Measurements from ENCODE around the gene RIBC1. TPM values are rescaled to one million over a fixed set of nuclear protein-coding genes. Genes with fewer than 3 reads are reported as not detected.
"Not testable (repeated sequence)": the region's sequence is repeated elsewhere in the genome, so short reads cannot be mapped to it uniquely, and the experiment has no call there.

RIBC1 gene
- 1.2 TPM for total RNA-seq

DNA sequence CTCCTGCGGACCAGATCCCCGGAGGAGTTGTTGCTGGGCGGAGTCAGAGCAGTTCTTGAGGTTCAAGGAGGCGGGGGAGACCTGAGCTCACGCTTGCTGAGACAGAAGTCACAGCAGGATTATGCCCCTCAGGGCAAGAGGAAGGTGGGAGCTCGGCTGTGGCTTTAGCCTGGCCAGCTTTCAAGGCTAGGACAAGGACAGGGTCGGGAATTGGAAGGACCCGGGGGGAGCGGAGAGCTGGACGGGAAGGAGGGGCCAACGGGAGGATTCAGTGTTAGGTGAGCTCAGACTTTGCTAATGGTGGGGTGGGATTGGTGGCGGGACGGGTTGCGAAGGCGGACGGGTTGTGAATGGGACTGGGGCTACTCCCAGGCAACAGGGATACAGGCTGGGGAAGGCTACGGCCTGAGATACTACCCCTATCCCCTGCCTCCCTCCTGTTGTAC is at the start of gene RIBC1:
Gene RIBC1, plus strand, starts transcription at position 13 of the 446 bp plus-strand sequence. CDS start 3,404 bp downstream, outside the sequence.
- DNase-seq (ENCODE audit: low spot score): no peak

DNA sequence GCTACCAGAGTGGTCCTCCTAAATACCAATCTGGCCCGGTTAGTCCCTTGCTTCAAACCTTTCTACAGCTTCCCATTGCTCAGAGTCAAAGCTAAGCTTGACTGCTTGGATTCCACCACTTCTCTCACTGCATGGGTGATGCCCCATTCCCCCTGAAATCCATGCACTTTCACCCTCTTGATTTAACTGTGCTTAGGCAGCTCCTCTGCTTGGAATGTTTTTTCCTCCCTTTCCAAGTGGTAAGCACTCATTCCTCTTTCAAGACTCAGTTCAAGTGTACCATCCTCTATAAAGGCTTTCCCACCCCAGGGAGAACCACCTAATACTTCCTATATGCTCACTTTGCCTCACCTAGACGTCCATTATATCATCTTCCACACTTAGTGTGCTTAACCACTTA is 49.4 kb upstream of the RIBC1 start:
- DNase-seq (ENCODE audit: low spot score): no peak

DNA sequence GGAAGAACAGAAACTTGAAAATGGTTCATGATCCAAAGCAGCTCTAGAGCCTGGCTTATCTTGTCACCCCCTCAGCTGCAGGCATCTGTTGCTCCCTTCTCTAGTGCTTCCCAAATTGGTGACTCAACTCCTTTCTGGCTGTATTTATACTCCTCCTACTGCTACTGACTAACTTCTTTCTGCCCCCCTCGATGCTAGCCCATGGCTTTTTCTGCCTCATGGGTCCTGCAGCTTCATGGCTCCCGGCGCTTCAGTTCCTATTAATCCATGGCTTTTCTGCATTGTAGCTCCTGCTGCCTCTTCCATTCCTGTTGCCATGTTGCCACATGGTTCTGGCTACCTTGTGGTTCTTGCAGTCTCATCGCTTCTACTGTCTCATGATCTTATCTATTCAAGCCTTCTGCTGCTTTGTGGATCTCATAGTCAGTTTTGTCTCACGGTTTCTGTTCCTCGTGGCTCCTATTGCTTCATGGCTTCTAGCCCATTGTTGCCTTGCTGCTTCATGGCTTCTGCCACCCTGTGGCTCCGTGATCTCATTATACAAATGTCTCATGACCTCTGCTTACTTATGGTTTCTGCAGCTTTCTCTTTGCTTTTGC is 48.4 kb upstream of the RIBC1 start:
- DNase-seq (ENCODE audit: low spot score): no peak

DNA sequence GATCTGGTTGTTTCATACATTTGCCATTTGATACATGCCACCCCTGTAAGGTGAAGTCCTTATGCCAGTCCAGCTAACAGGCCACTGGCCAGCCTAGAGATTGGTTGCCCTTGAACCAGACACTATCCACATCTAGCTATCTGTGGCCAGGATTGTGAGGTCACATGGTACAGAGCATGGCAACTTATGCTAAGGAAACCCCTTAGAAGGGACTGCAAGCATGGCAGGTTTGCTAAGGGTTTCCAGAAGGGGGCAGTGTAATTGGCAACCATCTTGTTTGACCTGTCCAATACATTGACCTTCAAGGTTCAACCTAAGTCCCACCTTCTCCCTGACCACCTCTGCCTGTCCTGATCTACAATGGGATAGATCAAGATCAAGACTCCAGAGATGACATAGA is 47.8 kb upstream of the RIBC1 start:
- DNase-seq (ENCODE audit: low spot score): no peak

DNA sequence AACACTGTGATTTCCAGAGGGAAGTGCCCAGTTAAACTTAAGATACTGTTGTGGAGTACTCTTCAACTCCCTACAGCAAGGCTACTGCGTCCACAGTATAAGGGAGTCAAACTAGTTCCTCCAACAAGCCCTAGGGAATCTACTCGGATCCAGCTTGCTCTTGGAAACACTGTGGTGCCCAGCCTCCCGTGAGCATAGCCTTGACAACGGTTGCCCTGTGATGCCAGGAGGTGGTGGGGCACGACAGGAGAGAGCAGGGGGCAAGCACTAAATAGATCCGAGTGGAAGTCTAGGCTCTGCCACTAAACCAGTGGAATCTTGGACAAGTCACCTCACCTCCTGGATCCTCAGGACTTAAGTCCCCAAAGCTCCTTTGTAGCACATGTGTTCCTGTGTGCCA is 45.8 kb upstream of the RIBC1 start:
- no peak for DNase-seq (ENCODE audit: low spot score)

DNA sequence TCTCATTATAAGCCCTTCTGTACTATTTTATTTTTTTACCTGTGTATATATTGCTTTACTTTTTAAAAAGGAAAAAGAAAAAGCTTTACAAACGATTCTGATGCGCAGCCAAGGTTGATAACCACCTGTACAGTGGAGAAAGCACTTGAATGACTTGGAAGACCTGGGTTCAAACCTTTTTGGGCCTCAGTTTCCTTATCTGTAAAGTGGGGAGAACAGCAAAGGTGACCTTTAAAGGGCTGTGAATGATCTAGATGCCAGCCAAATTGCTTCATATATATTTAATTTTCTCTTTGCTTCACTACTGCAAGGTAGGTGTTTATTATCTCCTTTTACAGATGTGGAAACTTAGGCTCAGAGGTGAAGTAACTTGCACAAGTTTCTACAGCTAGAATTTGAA is 45.2 kb upstream of the RIBC1 start:
- no peak for DNase-seq (ENCODE audit: low spot score)

DNA sequence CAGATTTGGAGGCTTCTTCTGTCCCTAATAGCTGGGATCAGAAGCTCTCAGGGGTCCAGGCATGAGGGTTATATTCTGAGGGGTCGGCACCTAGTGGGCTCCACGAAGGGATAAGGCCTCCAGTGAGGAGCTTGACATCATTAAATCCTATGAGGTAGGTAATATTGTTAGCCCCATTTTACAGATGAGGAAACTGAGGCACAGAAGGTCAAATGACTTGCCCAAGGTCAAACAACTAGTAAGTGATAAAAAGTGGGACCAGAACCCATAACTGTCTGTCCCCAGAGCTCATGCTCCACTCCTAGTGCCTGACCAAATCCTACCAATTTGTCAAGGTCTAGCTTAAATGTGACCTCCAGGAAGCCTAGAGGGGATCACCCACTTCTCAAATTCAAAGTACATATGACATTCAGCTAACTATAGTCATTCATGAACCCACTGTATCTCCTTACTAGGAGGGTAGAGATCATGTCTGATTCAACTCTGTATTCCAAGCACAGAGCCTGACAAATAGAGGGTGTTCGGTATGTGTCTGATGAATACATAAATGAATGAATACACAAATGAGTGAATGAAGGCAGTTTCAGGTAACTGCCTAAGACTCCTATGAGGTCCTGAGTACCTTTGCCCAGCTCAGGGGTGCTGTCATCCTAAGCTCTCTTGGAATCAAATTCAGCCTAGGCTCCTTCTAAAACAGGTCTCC is 43.5 kb upstream of the RIBC1 start:
- DNase-seq (ENCODE audit: low spot score): no peak

DNA sequence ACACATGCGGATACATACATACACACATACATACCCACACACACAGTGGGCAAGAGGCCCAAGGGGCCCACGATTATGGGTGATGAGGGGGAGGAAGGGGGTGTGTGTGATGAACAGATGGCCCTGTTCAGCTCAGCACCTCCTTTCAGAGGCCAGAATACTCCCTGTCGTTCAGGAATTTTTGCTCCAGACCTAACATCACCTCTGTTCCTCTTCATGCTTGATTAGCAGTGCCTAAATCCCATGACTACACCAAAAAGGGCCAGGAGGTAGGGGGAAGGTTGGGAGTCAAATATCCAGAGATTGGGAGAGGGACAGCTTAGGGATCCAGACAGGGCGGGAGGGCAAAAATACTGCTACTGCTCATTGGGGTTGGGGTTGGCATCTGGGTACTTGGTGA is 42.9 kb upstream of the RIBC1 start:
- DNase-seq (ENCODE audit: low spot score): no peak

DNA sequence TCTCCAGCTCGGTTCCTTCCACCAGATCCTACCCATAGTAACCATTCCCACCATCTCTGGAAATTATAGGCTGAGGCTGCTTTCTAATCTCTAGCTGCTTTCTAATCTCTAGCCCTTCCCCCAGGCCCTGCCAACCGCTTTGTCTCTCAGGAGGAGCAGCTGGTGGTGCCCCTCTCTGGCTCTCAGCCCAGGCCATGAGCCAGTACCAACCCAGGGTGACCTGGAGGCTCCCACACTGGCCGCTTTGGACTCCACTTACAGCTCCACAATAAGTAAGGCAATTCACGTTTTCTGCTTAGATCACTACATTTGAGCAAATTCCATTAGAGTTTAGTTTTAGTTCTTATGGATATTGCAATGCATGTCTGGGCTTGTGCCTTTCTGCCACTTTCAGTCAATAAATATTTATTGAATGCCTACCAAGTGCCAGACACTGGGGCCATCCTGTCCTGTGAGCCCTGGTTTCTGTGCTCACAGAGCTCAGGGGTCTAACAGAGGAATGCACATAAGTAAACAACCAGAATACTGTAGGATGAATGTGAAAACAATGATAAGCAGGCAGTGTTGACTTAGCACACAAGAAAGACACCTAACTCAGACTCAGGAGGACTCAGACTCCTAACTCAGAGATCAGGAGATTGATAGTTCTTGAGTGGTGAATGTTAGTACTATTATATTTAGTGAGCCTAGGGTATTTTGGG is 39.1 kb upstream of the RIBC1 start:
- DNase-seq (ENCODE audit: low spot score): no peak

DNA sequence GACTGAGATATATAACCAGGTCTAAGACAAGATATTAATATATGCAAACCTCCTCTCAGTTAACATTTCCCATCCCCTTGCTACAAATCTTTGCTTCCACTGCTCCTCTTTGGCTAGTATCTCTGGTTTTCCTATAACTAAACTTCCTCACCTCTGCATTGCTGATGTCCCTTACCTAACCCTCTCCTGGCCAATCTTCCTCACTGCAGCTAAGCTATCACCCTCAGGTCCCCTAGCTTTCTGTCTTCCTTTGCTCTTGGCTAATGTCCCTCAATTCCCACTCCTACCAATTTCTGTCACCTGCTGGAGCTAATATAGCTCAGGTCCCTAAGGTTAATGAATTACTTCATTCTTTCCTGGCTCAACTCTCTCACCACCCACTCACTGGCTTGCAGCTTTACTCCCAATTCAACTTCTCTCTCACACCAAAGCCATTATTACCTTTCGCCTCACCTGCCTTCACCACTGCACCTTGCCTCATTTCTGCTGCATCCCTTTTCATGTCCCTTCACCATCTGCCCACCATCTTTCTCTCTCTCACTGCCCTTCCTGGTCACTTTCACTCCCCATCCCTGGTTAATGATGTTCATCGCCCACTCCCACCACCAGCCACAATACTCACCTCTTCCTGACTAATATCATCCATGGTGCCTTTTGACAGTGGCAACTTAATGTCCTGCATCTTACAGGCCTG is 26.9 kb upstream of the RIBC1 start:
- DNase-seq (ENCODE audit: low spot score): no peak

DNA sequence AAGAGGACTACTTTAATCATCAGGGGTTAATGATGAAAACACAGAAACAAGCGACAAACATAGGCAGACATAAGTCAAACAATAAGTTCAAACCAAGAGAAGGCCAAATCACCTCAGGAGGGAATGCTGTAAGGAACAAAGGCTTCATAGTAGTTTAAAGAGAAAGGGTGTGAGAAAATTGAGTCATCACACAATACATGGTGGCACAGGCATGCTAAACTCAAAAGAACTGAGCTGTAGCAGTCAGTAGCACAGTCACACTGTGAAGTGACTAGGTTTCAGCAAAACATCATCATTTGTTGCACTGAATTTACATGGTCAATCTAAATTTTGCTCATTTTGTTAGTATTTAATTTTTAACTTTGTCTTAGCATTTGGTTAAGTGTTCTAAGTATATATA is 24.5 kb upstream of the RIBC1 start:
- no peak for DNase-seq (ENCODE audit: low spot score)

DNA sequence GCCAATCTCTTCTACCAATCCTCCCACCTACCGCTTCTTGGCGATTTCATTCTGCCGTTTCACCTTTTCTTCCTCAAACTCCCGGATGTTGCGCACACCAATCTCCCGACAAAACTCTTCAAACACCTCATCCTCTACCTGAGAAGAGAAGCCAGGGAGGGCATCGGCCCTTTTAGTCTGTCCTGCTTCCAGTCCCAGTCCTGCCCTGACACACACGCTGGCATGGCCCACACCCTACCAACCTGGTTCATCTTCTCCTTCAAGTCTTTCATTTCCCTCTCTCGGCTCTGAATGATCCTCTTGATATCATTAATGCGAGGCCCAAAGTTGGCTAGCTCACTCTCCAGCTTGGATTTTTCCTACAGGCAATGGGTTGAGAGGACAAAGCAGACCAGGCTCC is 19.1 kb upstream of the RIBC1 start:
- no peak for DNase-seq (ENCODE audit: low spot score)

DNA sequence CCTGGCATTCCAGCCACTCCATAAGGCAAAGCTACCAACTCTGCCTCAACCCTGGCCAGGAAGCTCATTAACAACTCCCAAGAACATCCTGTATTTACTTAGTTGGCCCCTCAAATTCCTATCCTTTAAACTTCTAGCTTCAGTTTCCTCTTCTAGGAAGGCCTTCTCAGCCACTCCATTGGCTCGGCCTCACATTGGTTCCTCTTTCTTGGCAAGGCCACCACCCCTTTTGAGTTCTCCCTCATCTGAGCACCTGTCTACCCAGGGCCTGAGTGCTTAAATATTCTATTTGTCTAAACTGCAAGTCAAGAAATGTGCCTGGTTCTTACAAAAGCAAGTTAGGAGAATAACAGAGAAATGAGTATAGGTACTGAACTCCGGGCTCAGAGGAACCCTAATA is 10.2 kb upstream of the RIBC1 start:
- no peak for DNase-seq (ENCODE audit: low spot score)

DNA sequence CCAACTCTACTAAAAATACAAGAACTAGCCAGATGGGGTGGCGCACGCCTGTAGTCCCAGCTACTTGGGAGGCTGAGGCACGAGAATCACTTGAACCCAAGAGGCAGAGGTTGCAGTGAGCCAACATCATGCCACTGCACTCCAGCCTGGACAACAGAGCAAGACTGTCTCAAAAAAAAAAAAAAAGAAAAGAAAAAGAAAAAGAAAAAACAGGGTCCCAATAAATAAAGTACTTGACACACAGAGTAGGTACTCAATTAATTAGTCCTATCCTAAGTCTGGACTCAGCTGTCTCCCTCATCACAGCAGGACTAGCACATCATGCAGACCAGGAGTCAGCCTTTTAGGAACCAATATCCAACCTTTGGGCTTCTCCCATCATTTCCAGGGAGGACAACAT is 2.3 kb upstream of the RIBC1 start:
- not testable (repeated sequence) for DNase-seq (ENCODE audit: low spot score)

DNA sequence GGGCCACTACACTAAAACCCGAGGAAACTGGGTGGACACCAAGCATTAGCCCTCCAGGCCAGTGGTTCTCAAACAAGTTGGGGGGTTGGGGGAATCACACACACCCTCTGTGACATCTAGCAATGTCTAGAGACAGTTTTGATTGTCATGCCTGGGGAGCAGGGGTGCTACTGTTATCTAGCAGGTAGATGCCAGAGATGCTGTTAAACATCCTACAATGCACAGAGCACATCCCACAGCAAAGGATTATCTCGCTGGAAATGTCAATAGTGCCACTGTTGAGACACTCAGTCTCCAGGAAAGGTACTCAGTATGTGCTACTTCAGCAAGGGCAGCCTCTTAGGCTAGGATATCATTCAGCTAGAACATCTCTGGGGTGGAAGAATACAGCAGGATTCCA is 1.5 kb upstream of the RIBC1 start:
- DNase-seq (ENCODE audit: low spot score): no peak

DNA sequence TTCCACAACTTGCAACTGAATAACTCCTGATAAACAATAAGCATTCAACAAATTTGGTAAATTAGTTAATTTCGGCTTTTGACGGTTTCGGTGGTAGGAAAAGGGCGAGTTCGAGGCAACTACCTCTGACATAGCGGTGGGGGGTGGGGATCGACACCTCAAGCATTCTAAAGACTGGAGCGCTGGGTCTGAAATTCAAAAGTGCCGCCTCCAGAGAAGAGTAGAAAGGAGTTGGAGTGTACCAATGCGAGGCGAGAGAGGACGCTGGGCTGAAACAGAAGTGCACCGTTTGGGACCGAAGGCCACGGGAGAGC is 944 bp upstream of the RIBC1 start:
- no peak for DNase-seq (ENCODE audit: low spot score)

DNA sequence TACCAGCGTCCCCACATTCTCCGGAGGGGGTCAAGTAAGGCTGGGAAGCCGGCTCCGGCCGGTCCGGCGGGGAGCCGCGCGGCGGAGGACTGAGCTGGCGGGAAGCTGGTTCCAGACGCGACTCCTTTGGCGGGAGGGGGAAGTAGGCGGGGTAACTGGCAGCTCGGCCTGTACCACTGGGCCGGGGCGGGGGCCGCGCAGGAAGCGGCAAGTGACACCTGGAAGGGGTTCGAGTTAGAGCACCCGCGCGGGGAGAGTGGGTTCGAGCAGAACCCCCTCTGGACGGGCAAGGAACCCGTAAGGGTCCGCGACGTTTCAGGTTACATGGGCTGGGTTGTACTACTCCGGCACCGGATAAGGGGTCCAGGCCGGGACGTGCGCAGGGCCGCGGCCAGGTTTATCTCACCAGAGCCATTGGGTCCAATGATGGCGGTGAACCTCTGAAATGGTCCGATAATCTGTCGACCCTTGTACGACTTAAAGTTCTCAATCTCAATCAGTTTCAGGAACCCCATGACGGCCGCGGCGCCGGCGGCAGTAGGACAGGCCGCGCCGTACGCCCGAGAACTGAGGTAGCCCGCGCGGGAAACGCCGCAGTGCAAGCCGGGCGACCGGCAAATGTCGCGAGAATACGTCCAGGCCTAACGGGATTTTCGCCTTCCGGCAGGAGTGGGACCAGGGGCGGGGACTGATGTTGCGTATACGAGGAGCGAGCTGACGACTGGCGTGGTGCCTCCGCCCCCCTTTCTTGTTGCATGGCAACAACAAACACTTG is 400 bp upstream of the RIBC1 start, which contains the start of gene SMC1A:
Gene SMC1A, minus strand, starts transcription at position 569 of the 775 bp plus-strand sequence. Its CDS starts 54 bp downstream, at position 515.
- DNase-seq (ENCODE audit: low spot score): peak; percentile 99

DNA sequence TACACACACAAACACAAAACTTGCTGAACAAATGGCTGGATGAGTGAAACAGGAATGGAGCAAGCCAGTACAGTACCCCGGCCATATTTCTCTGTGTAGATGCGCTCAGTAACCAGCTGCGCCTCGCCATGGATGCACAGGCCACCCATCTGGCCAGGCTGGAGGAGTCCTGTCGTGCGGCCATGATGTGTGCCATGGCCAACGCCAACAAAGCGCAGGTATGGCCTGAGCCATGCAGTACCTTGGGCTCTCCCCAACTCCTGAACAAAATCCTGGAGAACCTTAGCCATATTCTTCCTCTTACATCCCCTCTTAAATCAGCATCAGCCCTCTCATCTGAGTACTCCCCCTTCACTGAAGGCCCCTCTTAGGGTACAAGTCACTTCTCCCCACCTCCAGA is 7.1 kb downstream of the RIBC1 start:
- DNase-seq (ENCODE audit: low spot score): no peak

DNA sequence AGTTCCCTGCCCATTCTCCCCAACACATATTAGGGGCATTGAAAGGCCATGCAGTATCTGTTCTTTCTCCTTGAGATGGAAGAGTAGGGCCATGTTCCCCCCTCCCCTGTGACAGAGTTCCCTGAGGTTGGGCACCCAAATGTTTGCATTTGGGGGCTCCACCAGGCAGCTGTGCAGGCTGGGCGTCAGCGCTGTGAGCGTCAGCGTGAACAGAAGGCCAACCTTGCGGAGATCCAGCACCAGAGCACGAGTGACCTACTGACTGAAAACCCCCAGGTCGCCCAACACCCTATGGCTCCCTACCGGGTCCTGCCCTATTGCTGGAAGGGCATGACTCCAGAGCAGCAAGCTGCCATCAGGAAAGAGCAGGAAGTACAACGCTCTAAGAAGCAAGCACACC is 7.6 kb downstream of the RIBC1 start:
- no peak for DNase-seq (ENCODE audit: low spot score)

DNA sequence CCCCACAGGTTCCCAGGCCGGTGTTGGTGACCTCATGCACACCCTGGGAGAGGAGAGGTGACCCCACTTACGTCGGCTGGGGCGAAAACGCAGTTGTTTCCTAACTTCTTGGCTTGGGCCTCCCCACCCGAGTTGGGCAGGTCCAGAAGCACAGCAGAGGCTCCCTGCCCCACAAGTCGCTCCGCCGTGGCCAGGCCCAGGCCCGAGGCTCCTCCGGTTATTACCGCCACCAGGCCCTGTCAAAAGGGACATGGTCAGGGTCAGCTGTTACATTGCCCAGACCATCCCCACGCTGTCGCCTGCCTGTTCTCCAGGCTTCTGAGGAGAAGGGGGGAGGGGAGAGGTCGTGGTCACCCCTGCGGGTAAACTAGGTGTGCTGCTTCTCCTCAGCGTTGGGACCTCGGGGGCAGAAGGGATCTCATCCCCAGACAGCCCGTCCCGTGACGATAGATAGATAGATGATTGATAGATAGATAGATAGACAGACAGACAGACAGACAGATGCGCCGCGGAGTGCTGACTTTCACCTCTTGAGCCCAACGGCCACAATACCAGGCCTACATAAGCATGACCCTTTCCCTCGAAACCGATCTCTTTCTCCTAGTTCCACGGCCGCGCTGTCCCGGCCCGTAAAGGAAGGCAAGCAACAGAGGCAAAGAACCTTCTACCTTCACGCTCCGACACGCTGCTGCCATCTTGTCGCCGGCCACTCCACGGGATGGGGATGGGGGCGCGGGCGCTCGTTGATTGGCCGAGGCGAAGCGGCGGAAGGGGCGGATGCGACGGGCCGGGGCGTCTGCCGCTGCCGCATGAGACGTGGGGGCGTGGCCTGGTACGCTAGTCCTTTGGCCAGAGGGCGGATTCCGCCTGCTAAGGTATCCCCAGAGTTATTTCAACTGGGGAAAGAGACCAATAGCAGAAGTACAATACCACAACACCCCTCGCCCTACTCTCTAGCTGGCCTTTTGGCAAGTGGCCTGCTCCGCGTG is 11.3 kb downstream of the RIBC1 start, which contains the start of gene HSD17B10:
Gene HSD17B10, minus strand, starts transcription at position 720 of the 989 bp plus-strand sequence. Its CDS starts 25 bp downstream, at position 695.
- DNase-seq (ENCODE audit: low spot score): peak; percentile 88
